Measurements from ENCODE around the gene MCTP1.

DNA sequence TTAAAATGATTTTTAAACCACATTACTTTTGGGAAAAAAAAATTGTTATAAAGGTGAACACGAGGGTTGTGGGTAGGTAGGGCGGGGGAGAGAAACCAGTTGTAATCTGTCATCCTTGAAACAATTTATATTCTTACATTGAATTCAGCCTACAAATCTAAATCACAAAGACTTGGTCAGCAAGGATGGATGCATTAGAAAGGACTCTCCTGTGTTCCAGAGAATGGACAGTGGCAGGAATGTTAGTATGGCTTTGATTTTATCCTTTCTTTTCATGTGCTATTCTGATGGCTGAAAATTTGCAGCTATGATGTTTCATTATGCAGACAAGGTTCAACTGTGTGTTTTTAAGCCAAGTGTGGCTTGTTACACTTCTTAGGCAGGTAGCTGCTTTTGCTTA, 431.8 kb downstream of the MCTP1 start:
- TF ChIP-seq, protein P1, sequence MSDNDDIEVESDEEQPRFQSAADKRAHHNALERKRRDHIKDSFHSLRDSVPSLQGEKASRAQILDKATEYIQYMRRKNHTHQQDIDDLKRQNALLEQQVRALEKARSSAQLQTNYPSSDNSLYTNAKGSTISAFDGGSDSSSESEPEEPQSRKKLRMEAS (IDR thresholded peaks at IDR 0.05), result no peak
- TF ChIP-seq EP300 (IDR thresholded peaks at IDR 0.05; ENCODE audit: borderline replicate concordance) (no peak), FOXM1 (IDR thresholded peaks at IDR 0.05; ENCODE audit: borderline replicate concordance, low read depth) (no peak), TCF12 (IDR thresholded peaks at IDR 0.05; ENCODE audit: low read depth) (no peak), YY1 (IDR thresholded peaks at IDR 0.05; ENCODE audit: low read depth) (no peak), EGR1 (IDR thresholded peaks at IDR 0.05) (no peak), RAD21 (IDR thresholded peaks at IDR 0.05; ENCODE audit: low read depth) (no peak), TEAD4 (IDR thresholded peaks at IDR 0.05) (no peak), REST (IDR thresholded peaks at IDR 0.05; ENCODE audit: low read depth) (no peak)
- TF ChIP-seq, protein P2, sequence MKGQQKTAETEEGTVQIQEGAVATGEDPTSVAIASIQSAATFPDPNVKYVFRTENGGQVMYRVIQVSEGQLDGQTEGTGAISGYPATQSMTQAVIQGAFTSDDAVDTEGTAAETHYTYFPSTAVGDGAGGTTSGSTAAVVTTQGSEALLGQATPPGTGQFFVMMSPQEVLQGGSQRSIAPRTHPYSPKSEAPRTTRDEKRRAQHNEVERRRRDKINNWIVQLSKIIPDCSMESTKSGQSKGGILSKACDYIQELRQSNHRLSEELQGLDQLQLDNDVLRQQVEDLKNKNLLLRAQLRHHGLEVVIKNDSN (IDR thresholded peaks at IDR 0.05), result no peak
